HG03571 (cell line): ENCODE data around the gene RNF145.

ENCODE experiments used
- ATAC-seq: cut with Tn5 transposase; IDR thresholded peaks from one replicate; pipeline ENCODE4 v1.9.1; 2021; ENCODE audit not compliant: unreplicated experiment

The RNF145 gene

GRCh38 chr5:159220206-159220605 is 10.9 kb upstream of the RNF145 start:
- no peak for ATAC-seq

GRCh38 chr5:159218595-159219023 is 9.3 kb upstream of the RNF145 start:
- no peak for ATAC-seq

DNA sequence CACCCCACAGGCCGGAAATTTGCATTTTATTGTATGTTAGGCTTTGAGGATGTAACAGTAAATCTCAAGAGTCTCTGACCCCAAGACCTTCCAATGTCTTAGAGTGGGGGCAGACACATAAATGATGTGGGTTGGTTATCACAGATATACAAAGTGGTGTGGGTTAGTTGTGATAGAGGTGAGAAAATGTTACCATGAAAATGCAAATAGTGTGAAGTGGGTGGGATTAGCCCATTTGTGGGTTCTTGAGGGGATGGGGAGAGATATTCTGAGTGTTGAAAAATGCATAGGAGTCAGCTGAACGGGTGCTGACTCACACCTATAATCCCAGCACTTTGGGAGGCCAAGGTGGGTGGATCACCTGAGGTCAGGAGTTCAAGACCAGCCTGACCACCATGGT is 7.9 kb upstream of the RNF145 start:
- no peak for ATAC-seq

- no peak for ATAC-seq
Measured at GRCh38 chr5:159216454-159216853, 7.1 kb upstream of the RNF145 start.

DNA sequence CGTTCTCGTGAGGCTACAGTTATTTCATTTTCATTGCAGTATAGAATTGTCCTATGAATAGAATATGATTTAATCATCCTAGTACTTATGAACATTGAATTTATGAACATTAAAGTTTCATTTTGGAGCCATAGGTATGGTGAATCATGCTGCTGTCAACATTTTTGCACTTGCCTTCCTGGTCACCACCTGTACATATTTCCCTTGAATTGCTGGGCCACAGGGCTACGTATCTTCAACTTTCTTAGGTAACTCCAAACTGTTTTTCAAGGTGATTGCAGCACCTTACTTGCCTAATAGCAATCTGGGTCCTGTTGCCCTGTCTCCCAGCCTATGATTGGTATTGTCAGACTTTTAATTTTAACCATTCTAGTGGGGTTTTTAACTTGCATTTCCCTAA is 6.5 kb upstream of the RNF145 start:
- no peak for ATAC-seq

GRCh38 chr5:159214486-159215271 is 5.3 kb upstream of the RNF145 start:
- ATAC-seq = no peak

- no peak for ATAC-seq
Measured at GRCh38 chr5:159212657-159213462, 3.5 kb upstream of the RNF145 start.

DNA sequence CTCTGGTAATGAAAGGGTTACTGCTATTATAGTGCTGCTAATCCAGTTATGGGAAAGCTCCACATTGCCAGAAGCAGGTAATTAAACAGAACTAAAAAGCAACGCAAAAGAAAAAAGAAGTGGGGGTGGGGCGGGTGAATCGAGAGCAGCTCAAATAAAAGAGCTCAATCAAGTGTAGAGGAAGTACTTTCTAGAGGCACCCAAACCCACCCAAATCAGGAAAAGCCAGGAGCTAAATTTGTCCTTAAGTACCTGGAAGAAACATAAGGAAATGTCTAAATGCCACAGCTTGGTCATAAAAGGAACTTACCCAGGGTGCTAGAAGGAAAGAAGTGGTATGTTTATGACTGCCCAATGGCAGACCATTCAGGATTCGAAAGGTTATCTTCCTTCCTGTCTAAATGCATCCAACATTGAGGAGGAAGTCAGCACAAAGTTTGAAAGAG is 2.4 kb upstream of the RNF145 start:
- no peak for ATAC-seq

DNA sequence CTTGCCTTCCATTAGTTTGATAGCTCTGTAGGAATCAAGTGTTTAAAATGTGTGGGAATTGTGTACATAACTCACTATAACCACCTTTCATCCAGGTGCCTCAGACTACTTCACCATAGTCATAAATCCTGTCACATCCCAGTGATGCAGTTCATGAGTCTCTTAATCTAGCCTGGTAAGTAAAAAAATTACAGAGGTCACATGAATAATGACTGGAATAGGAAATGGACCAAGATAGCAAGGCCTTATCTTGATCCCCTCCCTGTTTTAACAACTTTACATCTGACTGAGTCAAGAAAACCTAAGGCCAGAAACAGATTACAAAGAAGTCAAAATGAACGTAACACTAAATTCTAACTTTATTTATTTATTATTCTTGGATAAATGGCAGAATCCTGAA is 1.5 kb upstream of the RNF145 start:
- ATAC-seq = no peak

DNA sequence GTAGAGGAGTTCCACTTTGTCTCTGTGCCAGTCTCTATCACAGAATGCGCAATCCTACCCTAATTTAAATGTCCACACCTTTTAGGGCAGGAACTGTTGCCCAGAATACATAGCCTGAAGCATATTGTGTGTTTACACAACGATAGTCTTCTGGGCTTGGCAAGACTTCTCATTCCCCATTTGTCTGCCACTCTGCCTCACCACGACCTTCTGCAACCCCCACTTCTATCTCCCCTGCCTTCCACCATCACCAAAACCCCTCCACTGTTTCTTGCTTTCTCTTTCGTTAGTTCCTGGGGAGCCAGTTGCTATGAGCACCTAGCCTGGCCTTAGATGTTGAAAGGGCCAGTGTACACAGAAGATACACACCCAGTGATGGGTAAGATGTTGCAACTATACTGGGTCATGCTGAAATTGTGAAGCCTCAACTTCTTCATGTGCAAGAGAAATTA is 883 bp upstream of the RNF145 start:
- no peak for ATAC-seq

DNA sequence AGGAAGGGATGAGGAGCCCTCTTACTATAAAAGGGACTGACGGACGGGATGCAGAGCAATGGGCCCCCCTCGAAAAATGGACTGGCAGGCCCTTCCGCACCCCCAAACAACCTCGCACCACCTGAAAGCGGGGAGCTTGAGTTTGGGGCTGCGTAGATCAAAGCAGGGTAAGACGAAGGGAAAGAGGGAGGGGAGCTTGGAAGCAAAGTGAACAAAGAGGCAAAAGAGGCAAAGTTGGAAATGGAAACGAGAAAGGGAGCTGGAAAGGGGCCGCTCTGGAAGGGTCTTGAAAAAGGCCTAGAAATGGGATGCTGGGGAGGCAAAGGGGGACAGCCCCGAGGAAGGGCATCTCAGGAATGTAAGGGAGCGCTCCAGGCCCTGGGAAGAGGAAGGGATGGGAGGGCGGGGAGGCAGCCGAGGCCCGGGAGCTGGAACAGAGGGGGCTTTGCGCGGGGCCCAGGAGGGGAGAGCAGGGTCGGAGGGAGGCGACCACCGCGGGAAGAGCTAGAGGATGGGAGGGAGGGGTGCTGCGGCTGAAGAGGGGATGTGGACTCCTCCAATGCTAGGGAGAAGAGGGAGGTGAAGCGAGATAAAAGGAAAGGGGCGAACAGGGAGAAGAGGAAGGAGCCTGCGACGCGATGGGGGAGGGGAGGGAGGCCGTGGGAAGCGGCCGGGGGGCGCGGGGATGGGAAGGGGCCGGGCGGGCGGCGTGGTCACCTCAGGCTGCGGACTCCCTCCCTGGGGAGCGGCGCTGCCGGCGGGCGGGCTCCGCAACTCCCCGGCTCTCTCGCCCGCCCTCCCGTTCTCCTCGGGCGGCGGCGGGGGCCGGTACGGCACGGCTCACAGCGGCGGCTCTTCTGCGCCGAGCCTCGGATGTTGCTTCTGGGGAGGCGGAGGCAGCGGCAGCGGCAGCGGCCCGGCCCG is 577 bp downstream of the RNF145 start:
- peak; percentile 7 for ATAC-seq

- ATAC-seq = peak; percentile 47
Measured at GRCh38 chr5:159207686-159208513, 1.5 kb downstream of the RNF145 start.

DNA sequence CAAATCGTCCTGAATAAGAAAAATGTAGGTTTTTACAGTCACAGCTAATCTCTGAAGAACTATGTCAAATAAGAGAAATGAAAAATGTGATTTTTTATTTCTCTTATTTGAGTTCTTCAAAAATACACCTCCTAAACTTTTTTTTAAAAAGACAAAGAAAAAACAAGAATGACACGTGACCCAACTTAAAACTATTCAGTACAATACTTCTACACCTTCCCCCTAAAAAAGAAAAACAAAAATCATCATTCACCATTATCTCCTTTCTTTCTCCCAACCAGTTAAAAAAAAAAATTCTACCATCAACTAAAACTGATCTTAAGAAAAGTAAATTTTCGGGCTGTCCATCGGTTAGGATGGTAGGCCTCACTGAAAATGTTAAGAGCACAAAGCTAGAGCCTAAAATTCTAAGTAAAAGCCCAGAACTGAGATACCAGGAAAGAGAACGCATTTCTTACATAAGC is 2.1 kb downstream of the RNF145 start:
- no peak for ATAC-seq

GRCh38 chr5:159206818-159207217 is 2.5 kb downstream of the RNF145 start:
- no peak for ATAC-seq

- no peak for ATAC-seq
Measured at GRCh38 chr5:159206368-159206767, 3.0 kb downstream of the RNF145 start.

DNA sequence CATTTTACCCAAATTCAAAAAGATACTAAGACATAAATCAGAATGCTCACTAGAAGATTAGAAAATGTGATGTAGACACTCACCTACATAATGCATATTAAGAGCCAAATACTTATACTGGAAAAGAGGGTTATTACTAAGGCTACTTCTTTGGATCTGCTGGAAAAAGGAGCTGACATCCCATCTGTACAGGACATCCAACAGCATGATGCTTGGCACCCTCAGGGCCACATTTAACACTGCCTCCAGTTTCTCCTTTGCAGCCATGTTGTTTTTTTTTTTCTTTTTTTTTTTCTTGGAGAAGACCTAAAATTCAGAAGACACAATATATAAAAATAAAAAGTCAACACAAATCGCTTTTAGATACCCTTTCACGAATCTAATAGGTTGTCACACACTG is 6.0 kb downstream of the RNF145 start:
- no peak for ATAC-seq

DNA sequence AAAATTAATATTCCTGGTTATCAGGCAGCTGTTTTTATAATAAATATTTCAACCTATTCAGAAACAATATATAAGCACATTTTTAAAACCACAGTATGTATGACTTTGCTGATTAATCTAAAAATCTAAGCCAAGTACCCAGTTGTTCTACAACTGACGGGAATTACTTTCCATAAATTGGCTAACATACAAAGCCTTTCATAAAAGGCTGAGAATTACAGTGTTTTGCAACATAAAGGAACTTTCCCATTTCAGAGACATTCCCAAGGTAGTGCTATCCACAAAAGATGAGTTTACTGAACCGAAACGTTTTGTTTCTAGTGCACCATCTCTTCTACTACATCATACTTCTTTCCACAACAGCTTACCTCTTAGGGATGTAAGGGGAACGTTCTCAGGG is 7.2 kb downstream of the RNF145 start:
- no peak for ATAC-seq

DNA sequence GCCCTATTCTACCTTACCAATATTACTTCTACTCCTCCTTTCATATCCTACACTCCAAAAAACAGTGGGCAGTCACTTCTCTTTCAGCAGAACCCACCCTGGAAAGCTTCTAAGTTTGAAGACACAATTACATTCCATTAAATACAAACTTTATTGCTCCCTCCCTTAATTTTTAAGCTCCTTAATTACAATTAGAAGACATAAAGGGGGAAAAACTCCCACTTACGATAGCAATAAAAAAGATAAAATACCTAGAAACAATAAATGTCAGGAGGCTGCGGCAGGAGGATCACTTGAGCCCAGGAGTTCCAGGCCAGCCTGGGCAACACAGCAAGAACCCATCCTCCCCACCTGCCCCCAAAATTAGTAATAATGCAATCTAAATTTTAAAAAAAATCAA is 9.6 kb downstream of the RNF145 start:
- no peak for ATAC-seq

GRCh38 chr5:159199225-159199624 is 10.1 kb downstream of the RNF145 start:
- ATAC-seq = no peak
